Keratinocyte (primary cell): ENCODE measurements around the gene DEGS2. TPM values are rescaled to one million over a fixed set of nuclear protein-coding genes. Genes with fewer than 3 reads are reported as not detected.

ENCODE experiments used
- DNase-seq: peaks from one replicate; pipeline ENCODE4 v3.0.0-alpha.2; 2011; ENCODE audit warnings: low read depth, missing footprints, low spot score
- FAIRE-seq: peaks from 2 replicates; lab custom pipeline; 2011; peaks lifted over from hg19 to GRCh38; lab: Jason Lieb, UNC
- H2AFZ ChIP-seq: 2 replicates; pipeline ENCODE4 v1.6.0; 2012; ENCODE audit warnings: low read length, control low read depth, inconsistent platforms; ENCODE audit not compliant: control insufficient read depth
- H3K27ac ChIP-seq: 2 replicates; pipeline ENCODE4 v1.5.1; 2011; ENCODE audit warnings: low read length; ENCODE audit not compliant: control insufficient read depth, insufficient read depth
- H3K27me3 ChIP-seq: 3 replicates; pipeline ENCODE4 v1.6.0; 2011; ENCODE audit warnings: low read length; ENCODE audit not compliant: control insufficient read depth, insufficient read depth; ENCODE audit errors: extremely low read depth
- H3K36me3 ChIP-seq, 2 experiments: 2 replicates in 1 of 2; 3 replicates in 1 of 2; pipeline ENCODE4 v1.5.1; 2011; ENCODE audit warnings: low read length in 2 of 2, mild to moderate bottlenecking in 1 of 2; ENCODE audit not compliant: control insufficient read depth in 2 of 2, insufficient read depth in 2 of 2; ENCODE audit errors: extremely low read depth in 1 of 2
- H3K4me1 ChIP-seq: 3 replicates; pipeline ENCODE4 v1.5.1; 2011; ENCODE audit warnings: low read length; ENCODE audit not compliant: control insufficient read depth, insufficient read depth; ENCODE audit errors: extremely low read depth
- H3K4me2 ChIP-seq: 3 replicates; pipeline ENCODE4 v1.6.0; 2011; ENCODE audit warnings: low read depth, low read length; ENCODE audit not compliant: control insufficient read depth, insufficient read depth; ENCODE audit errors: extremely low read depth
- H3K4me3 ChIP-seq, 3 experiments: fragments of 200-600 bp in 1 of 3; sonication (generic) in 1 of 3; 2 replicates in 2 of 3; 3 replicates in 1 of 3; pipeline ENCODE4 v1.5.1; 2011 to 2016; ENCODE audit warnings: low read length in 3 of 3, mild to moderate bottlenecking in 3 of 3, control low read depth in 2 of 3, inconsistent platforms in 1 of 3, low read depth in 1 of 3, mixed read lengths in 1 of 3, mixed run types in 1 of 3, moderate library complexity in 1 of 3; ENCODE audit not compliant: control insufficient read depth in 2 of 3, insufficient read depth in 2 of 3; ENCODE audit errors: extremely low read depth in 1 of 3
- H3K79me2 ChIP-seq: 2 replicates; pipeline ENCODE4 v1.6.0; 2012; ENCODE audit warnings: low read length; ENCODE audit not compliant: control insufficient read depth, insufficient read depth
- H3K9ac ChIP-seq: 3 replicates; pipeline ENCODE4 v1.6.0; 2011; ENCODE audit warnings: low read length; ENCODE audit not compliant: control insufficient read depth, insufficient read depth; ENCODE audit errors: extremely low read depth
- H3K9me1 ChIP-seq: 3 replicates; pipeline ENCODE4 v1.6.0; 2011; ENCODE audit warnings: low read length; ENCODE audit not compliant: control insufficient read depth, insufficient read depth; ENCODE audit errors: extremely low read depth
- H3K9me3 ChIP-seq: 2 replicates; pipeline ENCODE4 v1.5.1; 2012; ENCODE audit warnings: low read depth, low read length; ENCODE audit not compliant: control insufficient read depth
- H4K20me1 ChIP-seq: 3 replicates; pipeline ENCODE4 v1.6.0; 2011; ENCODE audit warnings: low read length; ENCODE audit not compliant: control insufficient read depth, insufficient read depth; ENCODE audit errors: extremely low read depth
- CTCF ChIP-seq, 3 experiments: IDR thresholded peaks in 1 of 3; conservative IDR thresholded peaks in 1 of 3; optimal IDR thresholded peaks in 1 of 3; 2 replicates in 2 of 3; 3 replicates in 1 of 3; pipeline versions ENCODE3 to v1.5.1; 2011; ENCODE audit warnings: low read length in 3 of 3, mild to moderate bottlenecking in 3 of 3, moderate library complexity in 2 of 3, control low read depth in 1 of 3, inconsistent platforms in 1 of 3; ENCODE audit not compliant: insufficient read depth in 2 of 3; ENCODE audit errors: extremely low read depth in 1 of 3
- EZH2 ChIP-seq: IDR thresholded peaks from one replicate; pipeline ENCODE4 v1.6.1; 2012; ENCODE audit warnings: inconsistent platforms, mild to moderate bottlenecking, low read length, moderate library complexity
- dilution Hi-C: fragments of 300-500 bp; cut with MboI; formaldehyde crosslinking; loops from one replicate; pipeline ENCODE4 v1.7.0; 2020; ENCODE audit warnings: low sequenced_read_pairs; ENCODE audit not compliant: extremely low pct_ligation_motif_present
- polyA plus RNA-seq, 5 experiments: library from polyadenylated mRNA; depleted of rRNA in 3 of 5; stranded (reverse) in 3 of 5; stranded (forward) in 1 of 5; unstranded in 1 of 5; fragments of >200 nt; gene quantifications; 1 replicate in 1 of 5; 2 replicates in 3 of 5; 3 replicates in 1 of 5; pipeline versions ENCODE4 v1.2.1 to v1.2.3, GENCODE V29; 2011 to 2012; ENCODE audit warnings: missing spikeins in 2 of 5, low read depth in 1 of 5, low replicate concordance in 1 of 5

Gene DEGS2
- polyA plus RNA-seq, 1 donor (not counting 4 experiments of a cell fraction or from before 2014, with no cell fraction given) = 0.46 TPM

DNA sequence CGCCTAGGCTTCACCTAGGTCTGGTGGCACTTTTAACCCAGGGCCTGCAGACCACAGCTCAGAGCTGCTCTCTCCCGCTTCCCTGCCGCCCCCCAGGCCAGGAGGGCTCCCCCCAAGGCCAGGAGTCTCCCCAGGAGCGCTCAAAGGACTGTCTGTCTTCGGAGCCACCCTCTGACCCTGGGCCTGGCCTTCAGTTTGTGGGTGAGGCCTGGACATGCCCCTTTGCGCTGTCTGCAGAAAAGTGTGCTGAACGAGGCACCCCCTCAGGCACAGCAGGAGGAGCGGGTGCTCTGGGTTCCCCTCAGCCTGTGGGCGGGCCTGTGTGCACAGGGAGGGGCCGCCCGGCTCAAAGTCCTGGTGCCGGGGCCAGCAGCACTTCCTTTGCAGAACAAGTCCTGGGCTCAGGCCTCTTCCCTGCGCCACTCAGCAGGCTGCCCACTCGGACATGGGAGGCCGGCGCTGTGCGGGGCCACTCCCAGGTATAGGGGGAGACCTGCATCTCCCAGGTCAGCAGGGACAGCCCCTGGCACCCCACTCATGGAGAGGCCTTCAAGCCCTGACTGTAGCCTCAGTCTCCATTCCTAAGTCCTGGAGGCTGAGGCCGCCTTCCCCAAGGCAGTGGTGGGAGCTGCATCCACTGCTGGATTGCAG is 14.3 kb downstream of the DEGS2 start:
- no peak for FAIRE-seq
- no peak for DNase-seq

GRCh38 chr14:100144645-100144995 is 14.8 kb downstream of the DEGS2 start:
- Histone ChIP-seq H3K9me1 (no peaks in the 10 kb centered on the region), H4K20me1 (no peaks in the 10 kb centered on the region), H3K4me3 (no peak overlapping the region), H3K36me3 (no peaks in the 10 kb centered on the region), H3K79me2 (no peaks in the 10 kb centered on the region), H3K27me3 (no peaks in the 10 kb centered on the region), H3K9ac (no peak overlapping the region), H3K4me2 (no peak overlapping the region), H2AFZ (no peak overlapping the region), H3K9me3 (no peaks in the 10 kb centered on the region), H3K4me1 (peaks cover 4% of the 10 kb centered on the region), H3K27ac (no peak overlapping the region)
- FAIRE-seq (no peak), DNase-seq (no peak)
- dilution Hi-C loops = no loop called here
- no peak for TF ChIP-seq CTCF (optimal IDR thresholded peaks at IDR 0.05 in 1 of 3, IDR thresholded peaks at IDR 0.05 in 1 of 3, conservative IDR thresholded peaks at IDR 0.05 in 1 of 3; ENCODE audit: extremely low read depth in 1 of 3, insufficient read depth in 2 of 3, low read length in 3 of 3)
- no peak for TF ChIP-seq EZH2

More for the DNA sequence above, 14.3 kb downstream of the DEGS2 start:
- Histone ChIP-seq H3K79me2 (no peaks in the 10 kb centered on the region), H3K4me2 (no peak overlapping the region), H3K9ac (no peak overlapping the region), H3K4me3 (no peak overlapping the region), H2AFZ (no peak overlapping the region), H3K36me3 (no peaks in the 10 kb centered on the region), H3K27ac (no peak overlapping the region), H4K20me1 (no peaks in the 10 kb centered on the region), H3K9me1 (no peaks in the 10 kb centered on the region), H3K9me3 (no peaks in the 10 kb centered on the region), H3K27me3 (no peaks in the 10 kb centered on the region), H3K4me1 (peaks cover 8% of the 10 kb centered on the region)
- dilution Hi-C loops = no loop called here
- no peak for TF ChIP-seq CTCF (optimal IDR thresholded peaks at IDR 0.05 in 1 of 3, IDR thresholded peaks at IDR 0.05 in 1 of 3, conservative IDR thresholded peaks at IDR 0.05 in 1 of 3; ENCODE audit: extremely low read depth in 1 of 3, insufficient read depth in 2 of 3, low read length in 3 of 3)
- no peak for TF ChIP-seq EZH2
